Thyroid gland (tissue), 4 donors: ENCODE measurements around the gene IL34. TPM values are rescaled to one million over a fixed set of nuclear protein-coding genes. Genes with fewer than 3 reads are reported as not detected.
A peak's percentile ranks its signal among the peaks of the same experiment; 100 is the strongest.

Experiments
- DNase-seq, 2 donors: peaks; one replicate each; pipeline ENCODE4 v3.0.0-alpha.2; 2019
- H3K27ac ChIP-seq, 3 donors: fragments of 200-600 bp; sonication (generic); 1 replicate in 2 of 3; 2 replicates in 1 of 3; pipeline ENCODE4 v1.5.1; 2016 to 2019; ENCODE audit warnings: mild to moderate bottlenecking in 1 of 3, moderate library complexity in 1 of 3
- H3K27me3 ChIP-seq: fragments of 200-600 bp; sonication (generic); one replicate; pipeline ENCODE4 v1.5.1; 2019
- H3K36me3 ChIP-seq, 2 donors: fragments of 200-600 bp; sonication (generic); one replicate each; pipeline ENCODE4 v1.5.1; 2016 to 2019
- H3K4me1 ChIP-seq, 2 donors: fragments of 200-600 bp; sonication (generic); one replicate each; pipeline ENCODE4 v1.5.1; 2017 to 2019
- H3K4me3 ChIP-seq, 3 donors: fragments of 200-600 bp; sonication (generic); replicated peaks in 1 of 3; 1 replicate in 2 of 3; 2 replicates in 1 of 3; pipeline ENCODE4 v1.5.1; 2016; ENCODE audit warnings: mild to moderate bottlenecking in 1 of 3
- H3K9me3 ChIP-seq: fragments of 200-600 bp; sonication (generic); one replicate; pipeline ENCODE4 v1.5.1; 2017
- POLR2A ChIP-seq, 2 donors: fragments of 450-650 bp; IDR thresholded peaks; one replicate each; pipeline ENCODE4 v1.6.1; 2017; ENCODE audit warnings: antibody characterized with exemption in 2 of 2, mild to moderate bottlenecking in 2 of 2, moderate library complexity in 1 of 2
- WGBS, 2 donors: methylation state at CpG; one replicate each; pipeline ENCODE4 v1.1.5; 2017; 5-methylcytosine and 5-hydroxymethylcytosine counted together
- intact Hi-C: fragments of 100-400 bp; cut with DNase I; formaldehyde crosslinking; loops from one replicate; pipeline ENCODE4 v1.15.1; 2023
- total RNA-seq, 4 donors: library from RNA; depleted of rRNA; stranded (reverse); fragments of >200 nt; gene quantifications; one replicate each; pipeline ENCODE4 v1.2.3, GENCODE V29; 2016
- TF ChIP-seq, protein P1 (sequence below), 6 experiments: fragments of 200-600 bp in 3 of 6; fragments of 450-650 bp in 3 of 6; sonication (generic) in 3 of 6; IDR thresholded peaks; one replicate each; pipeline ENCODE4 v1.5.1; 2016 to 2019; ENCODE audit warnings: antibody characterized with exemption in 6 of 6, mild to moderate bottlenecking in 2 of 6, inconsistent platforms in 1 of 6, moderate library complexity in 1 of 6

IL34 gene
- total RNA-seq, 4 donors from 2014 or later: 3.5 to 9.6 (median 5.0) TPM

DNA sequence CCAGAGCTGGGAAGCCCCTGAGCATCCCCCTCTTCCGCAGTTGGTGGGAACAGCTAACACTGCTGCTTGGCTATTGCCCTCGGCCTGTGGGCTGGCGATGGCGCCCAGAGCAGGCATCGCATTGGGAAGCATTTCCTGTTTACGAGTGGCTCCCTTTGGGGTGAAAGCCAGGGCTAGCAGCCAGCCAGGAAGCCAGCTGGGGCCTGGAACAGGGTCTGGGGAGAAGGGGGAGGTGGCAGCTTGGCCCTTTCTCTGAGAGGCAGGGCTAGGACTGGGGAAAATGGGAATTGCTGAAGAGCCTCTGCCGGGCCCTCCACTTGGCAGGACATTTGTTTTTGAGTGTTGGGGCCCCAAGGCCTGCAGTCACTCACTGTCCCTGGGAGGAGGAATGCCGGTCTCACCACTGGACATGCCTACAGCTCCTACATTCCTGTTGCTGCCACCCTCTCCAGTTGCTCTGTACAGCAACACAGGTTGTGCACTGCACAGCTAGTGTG lies 41.9 kb downstream of the IL34 start:
- 47 to 57% methylated on average over 4 to 7 of the region's 8 CpGs for WGBS, 2 donors
- Histone ChIP-seq H3K4me3 (no peak overlapping the region), H3K4me1 (peaks cover 20 to 86% of the 10 kb centered on the region in 2 donors), H3K9me3 (no peaks in the 10 kb centered on the region), H3K27me3 (no peaks in the 10 kb centered on the region), H3K27ac (peak overlapping the region; percentile 59 to 72 (median 63)), H3K36me3 (no peaks in the 10 kb centered on the region)
- intact Hi-C loops: no loop called here
- TF ChIP-seq, protein P1, sequence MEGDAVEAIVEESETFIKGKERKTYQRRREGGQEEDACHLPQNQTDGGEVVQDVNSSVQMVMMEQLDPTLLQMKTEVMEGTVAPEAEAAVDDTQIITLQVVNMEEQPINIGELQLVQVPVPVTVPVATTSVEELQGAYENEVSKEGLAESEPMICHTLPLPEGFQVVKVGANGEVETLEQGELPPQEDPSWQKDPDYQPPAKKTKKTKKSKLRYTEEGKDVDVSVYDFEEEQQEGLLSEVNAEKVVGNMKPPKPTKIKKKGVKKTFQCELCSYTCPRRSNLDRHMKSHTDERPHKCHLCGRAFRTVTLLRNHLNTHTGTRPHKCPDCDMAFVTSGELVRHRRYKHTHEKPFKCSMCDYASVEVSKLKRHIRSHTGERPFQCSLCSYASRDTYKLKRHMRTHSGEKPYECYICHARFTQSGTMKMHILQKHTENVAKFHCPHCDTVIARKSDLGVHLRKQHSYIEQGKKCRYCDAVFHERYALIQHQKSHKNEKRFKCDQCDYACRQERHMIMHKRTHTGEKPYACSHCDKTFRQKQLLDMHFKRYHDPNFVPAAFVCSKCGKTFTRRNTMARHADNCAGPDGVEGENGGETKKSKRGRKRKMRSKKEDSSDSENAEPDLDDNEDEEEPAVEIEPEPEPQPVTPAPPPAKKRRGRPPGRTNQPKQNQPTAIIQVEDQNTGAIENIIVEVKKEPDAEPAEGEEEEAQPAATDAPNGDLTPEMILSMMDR (IDR thresholded peaks at IDR 0.05): no peak
- TF ChIP-seq POLR2A (IDR thresholded peaks at IDR 0.05): no peak
- peak; percentile 38 to 51 for DNase-seq

DNA sequence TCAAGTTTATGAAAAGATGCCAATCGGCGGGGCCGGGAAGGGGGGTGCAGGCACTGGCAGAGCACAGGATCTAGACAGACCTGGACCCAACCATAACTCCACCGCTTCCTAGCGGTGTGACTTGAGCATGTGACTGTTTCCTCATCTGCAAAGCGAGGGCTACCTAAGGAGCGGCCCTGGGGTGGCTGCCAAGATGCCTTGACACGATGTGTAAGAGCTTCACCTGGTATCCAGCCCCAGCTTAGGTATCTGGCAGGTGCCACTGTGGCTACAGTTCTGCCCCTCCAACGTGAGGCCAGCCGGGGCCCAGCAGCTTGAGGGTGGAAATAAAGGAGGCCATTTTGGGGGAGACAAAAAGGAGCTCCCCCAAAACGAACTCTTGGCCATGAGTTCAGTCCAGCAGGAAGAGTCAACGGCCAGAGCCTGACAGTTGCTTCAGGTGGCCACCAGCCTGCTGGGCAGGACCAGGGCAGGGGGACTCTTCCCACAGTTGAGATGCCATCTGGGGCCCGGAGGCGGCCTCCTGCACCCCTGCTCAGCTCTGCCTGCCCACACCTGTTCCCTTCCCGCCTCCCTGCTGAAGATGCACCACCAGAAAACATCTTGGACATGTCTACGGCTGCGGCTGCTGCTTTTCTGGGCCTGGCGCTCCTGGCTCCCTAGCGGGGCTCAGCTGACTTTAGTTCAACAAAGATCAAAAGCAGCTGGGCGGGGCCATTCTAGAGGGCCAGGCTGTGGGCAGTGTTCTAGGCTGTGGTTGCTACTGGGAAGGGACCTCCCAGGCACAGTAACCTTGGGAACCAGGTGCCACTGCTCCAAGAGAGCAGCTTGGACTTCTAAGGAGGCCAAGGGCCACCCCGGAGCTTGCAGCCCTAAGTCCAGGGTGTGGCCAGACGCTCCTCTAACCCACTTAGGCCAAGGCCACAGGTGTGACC lies 42.9 kb downstream of the IL34 start:
- TF ChIP-seq, protein P1 (IDR thresholded peaks at IDR 0.05): no peak
- no peak for TF ChIP-seq POLR2A (IDR thresholded peaks at IDR 0.05)
- no peak overlapping the region for H3K4me3 ChIP-seq
- no peaks in the 10 kb centered on the region for H3K9me3 ChIP-seq
- H3K4me1 ChIP-seq: peaks cover 14 to 86% of the 10 kb centered on the region in 2 donors
- H3K27me3 ChIP-seq: no peaks in the 10 kb centered on the region
- peak; percentile 72 to 89 for DNase-seq
- H3K36me3 ChIP-seq: no peaks in the 10 kb centered on the region
- intact Hi-C loops: no loop called here
- WGBS, 2 donors: 75 to 89% methylated on average over 18 to 19 of the region's 22 CpGs
- H3K27ac ChIP-seq: peak overlapping the region in 2 of 3 donors; percentile 40 to 59

DNA sequence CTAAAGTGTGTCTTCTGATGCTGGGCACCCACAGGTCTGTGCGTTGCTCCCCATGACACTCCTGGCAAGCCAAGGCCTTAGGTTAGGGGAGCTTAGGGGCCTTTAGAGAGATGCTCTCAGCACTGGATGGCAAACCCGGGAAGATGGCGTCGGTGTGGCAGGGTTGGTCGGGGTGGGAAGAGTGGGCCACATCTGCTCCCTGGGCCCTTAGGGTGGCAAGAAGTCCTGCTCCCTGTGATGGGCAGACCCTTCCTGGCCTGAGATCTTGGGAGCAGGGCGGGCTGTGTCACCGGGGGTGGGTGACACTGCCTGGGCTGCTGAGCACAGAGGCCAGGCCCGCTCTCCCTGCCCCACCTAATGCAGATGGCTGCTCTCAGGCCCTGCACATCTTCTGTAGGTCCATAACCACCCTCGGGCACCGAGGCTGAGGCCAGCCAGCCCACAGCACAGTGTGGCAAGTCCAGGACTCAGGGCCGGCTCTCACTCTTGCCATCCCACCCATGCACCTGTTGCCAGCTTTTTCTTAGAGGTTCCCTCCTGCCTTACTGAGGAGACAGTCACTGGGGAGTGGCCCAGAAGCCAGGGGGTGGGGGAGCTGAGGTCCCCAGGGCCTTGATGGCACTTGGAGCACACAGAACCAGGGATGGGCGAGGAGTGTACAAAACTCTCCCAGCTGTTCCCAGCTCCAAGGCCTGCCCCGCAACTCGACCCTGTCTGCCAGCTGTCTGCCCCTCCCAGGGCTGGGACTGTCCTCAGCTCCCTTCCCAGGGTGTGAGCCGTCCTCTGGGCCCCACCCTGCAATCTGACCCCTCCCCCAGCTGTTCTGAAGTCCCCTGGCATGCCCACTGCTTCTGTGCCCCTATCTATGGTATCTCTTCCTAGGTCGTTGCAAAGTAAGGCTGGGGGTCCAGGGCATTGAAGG lies 43.9 kb downstream of the IL34 start:
- no peak for DNase-seq
- Histone ChIP-seq H3K4me3 (no peak overlapping the region), H3K27me3 (no peaks in the 10 kb centered on the region), H3K36me3 (no peaks in the 10 kb centered on the region), H3K4me1 (peaks cover 5 to 80% of the 10 kb centered on the region in 2 donors), H3K9me3 (no peaks in the 10 kb centered on the region), H3K27ac (peak overlapping the region in 2 of 3 donors; percentile 43 to 63)
- intact Hi-C loops: no loop called here
- TF ChIP-seq, protein P1 (IDR thresholded peaks at IDR 0.05): no peak
- 91 to 97% methylated on average over 6 to 16 of the region's 16 CpGs for WGBS, 2 donors

DNA sequence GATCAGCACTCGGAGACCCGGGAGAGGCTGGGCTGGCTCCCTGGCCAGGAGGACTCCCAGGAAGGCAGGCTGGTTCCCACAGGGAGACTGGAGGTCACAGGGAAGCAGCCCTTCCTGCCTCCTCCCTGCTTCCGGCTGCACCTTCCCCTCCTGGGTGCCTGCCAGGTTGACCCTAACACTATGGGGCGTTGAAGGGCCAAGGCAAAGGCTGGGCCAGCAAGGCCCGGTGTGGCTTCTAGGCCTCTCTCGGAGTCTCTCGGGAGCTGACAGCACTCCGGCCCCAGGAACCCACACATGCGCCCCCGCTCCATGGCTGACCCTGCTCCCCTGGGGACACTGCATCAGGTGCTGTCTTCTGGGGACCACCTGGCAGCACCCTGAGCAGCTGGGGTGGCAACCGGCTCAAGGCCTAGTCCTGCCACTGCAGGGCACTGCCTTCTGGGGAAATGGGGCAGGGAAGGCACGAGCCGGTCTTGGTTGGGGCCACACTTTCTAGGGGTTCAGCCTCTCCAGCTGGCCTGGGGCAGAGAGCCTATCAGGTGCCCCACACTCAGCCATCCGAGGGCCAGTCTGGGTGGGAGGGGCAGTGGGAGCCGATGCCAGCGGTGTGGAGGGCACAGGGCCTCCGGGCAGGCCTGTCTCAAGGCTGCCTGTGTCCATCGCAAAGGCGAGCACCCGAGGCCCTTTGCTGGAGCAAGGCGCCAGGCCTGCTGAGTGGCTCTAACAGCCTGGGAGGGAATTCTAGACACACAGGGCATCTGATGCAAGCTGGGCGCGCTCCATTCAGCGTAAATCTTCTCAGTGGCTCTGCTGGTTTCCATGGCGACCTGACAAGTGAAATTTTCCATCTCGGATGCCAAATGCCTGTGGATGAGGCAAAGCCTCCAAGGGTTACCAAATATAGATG lies 45.1 kb downstream of the IL34 start:
- Histone ChIP-seq H3K4me1 (peaks cover 5 to 87% of the 10 kb centered on the region in 2 donors), H3K36me3 (no peaks in the 10 kb centered on the region), H3K9me3 (no peaks in the 10 kb centered on the region), H3K27me3 (no peaks in the 10 kb centered on the region), H3K27ac (peak overlapping the region; percentile 48 to 68 (median 56)), H3K4me3 (no peak overlapping the region)
- 54 to 89% methylated on average over 6 to 20 of the region's 26 CpGs for WGBS, 2 donors
- no peak for TF ChIP-seq POLR2A (IDR thresholded peaks at IDR 0.05)
- TF ChIP-seq, protein P1 (IDR thresholded peaks at IDR 0.05): no peak
- intact Hi-C loops: no loop called here
- no peak for DNase-seq
